ENCODE data around the gene RHAG.

RHAG gene

GRCh38 chr6:49564552-49564951 lies 72.1 kb downstream of the RHAG start:
- DNase-seq (ENCODE audit: low read depth): no peak

GRCh38 chr6:49563006-49563886 lies 73.4 kb downstream of the RHAG start:
- DNase-seq (ENCODE audit: low read depth): no peak

- DNase-seq (ENCODE audit: low read depth): no peak
Measured at GRCh38 chr6:49558238-49558637, 78.4 kb downstream of the RHAG start.

GRCh38 chr6:49557177-49557576 lies 79.5 kb downstream of the RHAG start:
- DNase-seq (ENCODE audit: low read depth): no peak

- DNase-seq (ENCODE audit: low read depth): peak; percentile 89
Measured at GRCh38 chr6:49556429-49556837, 80.2 kb downstream of the RHAG start.

GRCh38 chr6:49555951-49556350 lies 80.7 kb downstream of the RHAG start:
- no peak for DNase-seq (ENCODE audit: low read depth)

All from amniotic epithelial cell (primary cell).